NB4 (cell line): Measurements from ENCODE around the gene BLCAP.

Experiments used
- CTCF ChIP-seq: IDR thresholded peaks from one replicate; pipeline ENCODE4 v1.5.1; 2012; ENCODE audit warnings: low read depth, low read length
- MAX ChIP-seq: IDR thresholded peaks from 2 replicates; pipeline ENCODE4 v1.6.1; 2011; ENCODE audit warnings: low read depth, low read length
- MYC ChIP-seq: IDR thresholded peaks from 2 replicates; pipeline ENCODE4 v1.6.1; 2011; ENCODE audit warnings: low read depth, low read length
- POLR2A ChIP-seq: IDR thresholded peaks from 2 replicates; pipeline ENCODE4 v1.6.1; 2011; ENCODE audit warnings: mild to moderate bottlenecking; ENCODE audit not compliant: insufficient read length; ENCODE audit errors: extremely low read depth

- TF ChIP-seq MAX = no peak
- no peak for TF ChIP-seq CTCF
- TF ChIP-seq POLR2A = no peak
- TF ChIP-seq MYC = no peak
These were observed 17.4 kb downstream of the BLCAP start for GRCh38 chr20:37510226-37510625.
